ENCODE data around the gene SREBF2. TPM values are rescaled to one million over a fixed set of nuclear protein-coding genes. Genes with fewer than 3 reads are reported as not detected.

SREBF2 gene
- total and polyA plus RNA-seq, 2 donors from 2014 or later: 49.2 to 71.4 TPM

DNA sequence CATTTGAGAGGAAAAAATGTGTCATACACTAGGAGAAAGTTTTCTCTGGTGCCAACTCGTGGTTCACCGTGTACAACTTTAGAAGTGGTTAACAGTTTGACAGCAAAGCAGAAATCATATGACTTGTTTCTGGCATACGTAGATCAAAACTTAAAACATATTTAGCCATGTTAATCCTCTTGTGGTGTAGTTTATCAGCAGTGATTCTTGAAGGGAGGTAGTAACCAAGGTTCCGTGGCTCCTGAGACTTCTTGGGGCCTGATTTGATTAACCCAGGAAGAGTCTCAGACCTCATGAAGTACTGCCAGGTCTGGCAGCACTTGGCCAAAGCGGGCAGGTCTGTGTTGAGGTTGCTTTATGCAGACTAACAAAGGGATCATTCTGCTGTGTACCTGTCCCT is 40.5 kb downstream of the SREBF2 start:
- Histone ChIP-seq H3K4me3 (ENCODE audit: low read length in 3 of 3) (no peak overlapping the region), H3K4me1 (ENCODE audit: control insufficient read depth in 2 of 3, insufficient read depth in 2 of 3, low read depth in 1 of 3, low read length in 3 of 3) (no peaks in the 10 kb centered on the region), H3K9ac (ENCODE audit: low read length in 3 of 3) (no peak overlapping the region), H3K27ac (ENCODE audit: low read depth in 2 of 2, low read length in 2 of 2) (no peak overlapping the region), H3K36me3 (ENCODE audit: control insufficient read depth in 2 of 3, insufficient read depth in 3 of 3, low read length in 3 of 3) (peaks cover 4 to 46% (median 26%) of the 10 kb centered on the region in 3 donors), H3K9me3 (ENCODE audit: control insufficient read depth in 2 of 3, insufficient read depth in 1 of 3, low read length in 3 of 3) (no peaks in the 10 kb centered on the region), H3K27me3 (ENCODE audit: control insufficient read depth, insufficient read depth, low read length) (no peaks in the 10 kb centered on the region)
- FAIRE-seq (no peak), DNase-seq (no peak)
- intact Hi-C loops (cut with DNase I): no loop called here
- TF ChIP-seq, protein P1, sequence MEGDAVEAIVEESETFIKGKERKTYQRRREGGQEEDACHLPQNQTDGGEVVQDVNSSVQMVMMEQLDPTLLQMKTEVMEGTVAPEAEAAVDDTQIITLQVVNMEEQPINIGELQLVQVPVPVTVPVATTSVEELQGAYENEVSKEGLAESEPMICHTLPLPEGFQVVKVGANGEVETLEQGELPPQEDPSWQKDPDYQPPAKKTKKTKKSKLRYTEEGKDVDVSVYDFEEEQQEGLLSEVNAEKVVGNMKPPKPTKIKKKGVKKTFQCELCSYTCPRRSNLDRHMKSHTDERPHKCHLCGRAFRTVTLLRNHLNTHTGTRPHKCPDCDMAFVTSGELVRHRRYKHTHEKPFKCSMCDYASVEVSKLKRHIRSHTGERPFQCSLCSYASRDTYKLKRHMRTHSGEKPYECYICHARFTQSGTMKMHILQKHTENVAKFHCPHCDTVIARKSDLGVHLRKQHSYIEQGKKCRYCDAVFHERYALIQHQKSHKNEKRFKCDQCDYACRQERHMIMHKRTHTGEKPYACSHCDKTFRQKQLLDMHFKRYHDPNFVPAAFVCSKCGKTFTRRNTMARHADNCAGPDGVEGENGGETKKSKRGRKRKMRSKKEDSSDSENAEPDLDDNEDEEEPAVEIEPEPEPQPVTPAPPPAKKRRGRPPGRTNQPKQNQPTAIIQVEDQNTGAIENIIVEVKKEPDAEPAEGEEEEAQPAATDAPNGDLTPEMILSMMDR (IDR thresholded peaks at IDR 0.05; ENCODE audit: borderline replicate concordance, extremely low read depth, insufficient read depth): no peak

DNA sequence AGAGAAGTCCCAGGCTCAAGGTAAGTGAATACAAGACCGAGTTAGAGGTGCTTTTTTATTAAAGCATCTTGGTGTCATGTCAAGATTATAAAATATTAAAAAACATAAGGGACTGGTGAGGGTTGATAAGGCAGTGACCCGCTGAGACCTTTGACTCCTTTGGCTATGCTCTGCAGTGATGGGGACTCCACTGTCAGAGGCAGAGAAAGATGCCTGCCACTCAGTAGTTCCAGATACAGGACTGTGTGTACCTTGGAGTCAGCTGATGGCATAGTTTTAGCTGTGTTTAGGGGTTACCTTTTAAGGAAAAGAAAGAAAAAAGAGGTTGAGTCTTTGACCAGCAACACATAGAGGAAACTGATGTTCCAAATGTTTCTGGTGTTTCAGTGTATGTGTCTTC is 41.2 kb downstream of the SREBF2 start:
- no peak overlapping the region for H3K9ac ChIP-seq (ENCODE audit: low read length in 3 of 3)
- peaks cover 4 to 44% (median 24%) of the 10 kb centered on the region in 3 donors for H3K36me3 ChIP-seq (ENCODE audit: control insufficient read depth in 2 of 3, insufficient read depth in 3 of 3, low read length in 3 of 3)

DNA sequence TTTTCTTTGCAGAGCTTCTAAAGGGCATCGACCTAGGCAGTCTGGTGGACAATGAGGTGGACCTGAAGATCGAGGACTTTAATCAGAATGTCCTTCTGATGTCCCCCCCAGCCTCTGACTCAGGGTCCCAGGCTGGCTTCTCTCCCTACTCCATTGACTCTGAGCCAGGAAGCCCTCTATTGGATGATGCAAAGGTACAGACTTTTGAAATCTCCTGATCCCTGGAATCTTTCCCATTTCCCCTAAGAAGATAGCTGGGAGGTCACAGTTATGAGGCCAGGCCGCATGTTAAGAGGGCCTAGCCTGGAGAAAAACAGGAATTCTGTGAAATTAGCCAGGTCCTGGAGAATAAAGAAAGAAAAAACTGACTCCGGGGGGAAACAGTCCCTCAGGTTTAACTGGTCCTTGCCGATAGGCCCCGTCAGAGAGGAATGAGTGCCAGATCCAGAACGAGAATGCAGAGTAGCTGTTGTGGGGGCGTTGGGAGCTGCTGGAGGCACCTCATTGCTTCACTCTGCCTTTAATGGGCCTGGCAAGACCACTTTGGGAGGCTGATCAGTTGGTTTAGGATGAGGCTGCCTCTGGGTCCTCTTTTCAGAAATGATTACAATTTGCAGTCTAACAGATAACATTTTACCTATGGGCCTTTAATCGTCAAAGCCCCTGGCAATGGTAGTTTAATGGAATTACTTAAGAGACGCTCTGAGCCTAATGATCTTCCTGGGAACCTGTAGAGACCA is 42.8 kb downstream of the SREBF2 start:
- intact Hi-C loops (cut with DNase I): no loop called here
- TF ChIP-seq, protein P1 (IDR thresholded peaks at IDR 0.05; ENCODE audit: borderline replicate concordance, extremely low read depth, insufficient read depth): no peak
- DNase-seq (no peak), FAIRE-seq (no peak)
- H3K9ac ChIP-seq (ENCODE audit: low read length in 3 of 3): no peak overlapping the region
- no peaks in the 10 kb centered on the region for H3K9me3 ChIP-seq (ENCODE audit: control insufficient read depth in 2 of 3, insufficient read depth in 1 of 3, low read length in 3 of 3)
- H3K36me3 ChIP-seq (ENCODE audit: control insufficient read depth in 2 of 3, insufficient read depth in 3 of 3, low read length in 3 of 3): peaks cover 4 to 42% (median 27%) of the 10 kb centered on the region in 3 donors
- no peak overlapping the region for H3K27ac ChIP-seq (ENCODE audit: low read depth in 2 of 2, low read length in 2 of 2)
- H3K4me3 ChIP-seq (ENCODE audit: low read length in 3 of 3): no peak overlapping the region
- H3K27me3 ChIP-seq (ENCODE audit: control insufficient read depth, insufficient read depth, low read length): no peaks in the 10 kb centered on the region
- H3K4me1 ChIP-seq (ENCODE audit: control insufficient read depth in 2 of 3, insufficient read depth in 2 of 3, low read depth in 1 of 3, low read length in 3 of 3): no peaks in the 10 kb centered on the region

More for the DNA sequence above, 41.2 kb downstream of the SREBF2 start:
- Histone ChIP-seq H3K4me3 (ENCODE audit: low read length in 3 of 3) (no peak overlapping the region), H3K27ac (ENCODE audit: low read depth in 2 of 2, low read length in 2 of 2) (no peak overlapping the region), H3K27me3 (ENCODE audit: control insufficient read depth, insufficient read depth, low read length) (no peaks in the 10 kb centered on the region), H3K9me3 (ENCODE audit: control insufficient read depth in 2 of 3, insufficient read depth in 1 of 3, low read length in 3 of 3) (no peaks in the 10 kb centered on the region), H3K4me1 (ENCODE audit: control insufficient read depth in 2 of 3, insufficient read depth in 2 of 3, low read depth in 1 of 3, low read length in 3 of 3) (no peaks in the 10 kb centered on the region)
- TF ChIP-seq, protein P1 (IDR thresholded peaks at IDR 0.05; ENCODE audit: borderline replicate concordance, extremely low read depth, insufficient read depth): no peak
- DNase-seq (no peak), FAIRE-seq (no peak)
- intact Hi-C loops (cut with DNase I): no loop called here

Measured in kidney (tissue), 14 donors.